Umbilical cord (tissue), 2 donors: ENCODE measurements around the gene MYMX. TPM values are rescaled to one million over a fixed set of nuclear protein-coding genes. Genes with fewer than 3 reads are reported as not detected.
A peak's percentile ranks its signal among the peaks of the same experiment; 100 is the strongest.

Source experiments
- DNase-seq: peaks from one replicate; pipeline ENCODE4 v3.0.0-alpha.2; 2015; ENCODE audit warnings: low spot score
- total RNA-seq: library from RNA; depleted of rRNA; stranded (reverse); fragments of >200 nt; gene quantifications from one replicate; pipeline ENCODE4 v1.2.3, GENCODE V29; 2014; ENCODE audit warnings: low replicate concordance; ENCODE audit not compliant: insufficient read depth

The MYMX gene
- total RNA-seq, 1 donor from 2014 or later: not detected

GRCh38 chr6:44264154-44265006, 47.7 kb downstream of the MYMX start:
- no peak for DNase-seq

GRCh38 chr6:44265007-44265721, 48.4 kb downstream of the MYMX start, which contains the start of gene NFKBIE:
TSS of gene NFKBIE (minus strand) at chr6:44265551. CDS start at chr6:44265346, 205 bp downstream.
- peak; percentile 94 for DNase-seq

- no peak for DNase-seq
These were observed 49.1 kb downstream of the MYMX start for GRCh38 chr6:44265722-44266233.

- DNase-seq: no peak
These were observed 49.6 kb downstream of the MYMX start for GRCh38 chr6:44266347-44266746.

GRCh38 chr6:44267252-44267651, 50.5 kb downstream of the MYMX start:
- no peak for DNase-seq

Other genes with a start within 250 kb of the MYMX start
- 28.9 TPM for gene MRPL14, start 89.5 kb upstream of the MYMX start, total RNA-seq
- gene TMEM63B, start 89.4 kb upstream of the MYMX start, total RNA-seq: 10.4 TPM
- not detected for gene CAPN11, start 58.1 kb upstream of the MYMX start, total RNA-seq
- 11.1 TPM for gene SLC29A1, start 6.7 kb downstream of the MYMX start, total RNA-seq
- 256 TPM for gene HSP90AB1, start 30.2 kb downstream of the MYMX start, total RNA-seq
- 33.7 TPM for gene SLC35B2, start 40.6 kb downstream of the MYMX start, total RNA-seq
- gene NFKBIE, start 48.6 kb downstream of the MYMX start, total RNA-seq: 2.4 TPM
- 0.96 TPM for gene TMEM151B, start 53.5 kb downstream of the MYMX start, total RNA-seq
- gene AARS2, start 96.4 kb downstream of the MYMX start, total RNA-seq: 13.2 TPM
- gene SPATS1, start 125.7 kb downstream of the MYMX start, total RNA-seq: not detected
- 25.0 TPM for gene CDC5L, start 170.8 kb downstream of the MYMX start, total RNA-seq